Fibroblast of lung (primary cell): Measurements from ENCODE around the gene WDTC1. TPM values are rescaled to one million over a fixed set of nuclear protein-coding genes. Genes with fewer than 3 reads are reported as not detected.

ENCODE experiments used
- DNase-seq, 2 donors: peaks; one replicate each; pipeline versions ENCODE4 v3.0.0 to v3.0.0-alpha.2; 2010; ENCODE audit warnings: low read depth in 2 of 2
- H2AFZ ChIP-seq: 2 replicates; pipeline ENCODE4 v1.5.1; 2012; ENCODE audit warnings: low read length, control low read depth, inconsistent platforms
- H3K27ac ChIP-seq: 2 replicates; pipeline ENCODE4 v1.5.1; 2011; ENCODE audit warnings: low read length, control low read depth; ENCODE audit not compliant: insufficient read depth
- H3K27me3 ChIP-seq: 2 replicates; pipeline ENCODE4 v1.5.1; 2011; ENCODE audit warnings: mild to moderate bottlenecking, low read length; ENCODE audit not compliant: control insufficient read depth, insufficient read depth
- H3K36me3 ChIP-seq: 2 replicates; pipeline ENCODE4 v1.5.1; 2011; ENCODE audit warnings: low read length; ENCODE audit not compliant: control insufficient read depth, insufficient read depth
- H3K4me1 ChIP-seq: 2 replicates; pipeline ENCODE4 v1.5.1; 2011; ENCODE audit warnings: low read length; ENCODE audit not compliant: control insufficient read depth, insufficient read depth; ENCODE audit errors: extremely low read depth
- H3K4me2 ChIP-seq: 2 replicates; pipeline ENCODE4 v1.5.1; 2011; ENCODE audit warnings: low read length, control low read depth; ENCODE audit not compliant: insufficient read depth; ENCODE audit errors: extremely low read depth
- H3K4me3 ChIP-seq, 4 experiments: fragments of 200-600 bp in 1 of 4; sonication (generic) in 1 of 4; replicated peaks in 1 of 4; 2 replicates each; pipeline ENCODE4 v1.5.1; 2011 to 2016; ENCODE audit warnings: low read length in 4 of 4, low read depth in 3 of 4, mild to moderate bottlenecking in 3 of 4, control low read depth in 2 of 4, inconsistent platforms in 1 of 4, mixed read lengths in 1 of 4; ENCODE audit not compliant: insufficient read depth in 1 of 4; ENCODE audit errors: control extremely low read depth in 1 of 4
- H3K79me2 ChIP-seq: 2 replicates; pipeline ENCODE4 v1.5.1; 2012; ENCODE audit warnings: mild to moderate bottlenecking, low read length, inconsistent platforms; ENCODE audit not compliant: control insufficient read depth, insufficient read depth
- H3K9ac ChIP-seq: 2 replicates; pipeline ENCODE4 v1.5.1; 2011; ENCODE audit warnings: mild to moderate bottlenecking, low read length, control low read depth; ENCODE audit not compliant: insufficient read depth
- H3K9me3 ChIP-seq: 2 replicates; pipeline ENCODE4 v1.5.1; 2012; ENCODE audit warnings: low read depth, low read length; ENCODE audit not compliant: control insufficient read depth, insufficient read depth
- H4K20me1 ChIP-seq: 2 replicates; pipeline ENCODE4 v1.5.1; 2011; ENCODE audit warnings: low read length; ENCODE audit not compliant: control insufficient read depth, insufficient read depth; ENCODE audit errors: extremely low read depth
- EZH2 ChIP-seq: IDR thresholded peaks from 2 replicates; pipeline ENCODE4 v1.5.1; 2012; ENCODE audit warnings: low read length, control low read depth, mild to moderate bottlenecking; ENCODE audit errors: missing control alignments
- polyA plus RNA-seq, 2 donors: library from polyadenylated mRNA; depleted of rRNA in 1 of 2; stranded (reverse) in 1 of 2; unstranded in 1 of 2; fragments of >200 nt; gene quantifications; 2 replicates each; pipeline ENCODE4 v1.2.1, GENCODE V29; 2011 to 2012; ENCODE audit warnings: missing spikeins in 1 of 2
- total RNA-seq: library from RNA; depleted of rRNA; stranded (reverse); fragments of >200 nt; gene quantifications from 2 replicates; pipeline ENCODE4 v1.2.1, GENCODE V29; 2014
- TF ChIP-seq, protein P1 (sequence below), 2 donors: IDR thresholded peaks in 1 of 2; conservative IDR thresholded peaks in 1 of 2; 1 replicate in 1 of 2; 2 replicates in 1 of 2; pipeline ENCODE4 v1.5.1; 2011 to 2012; ENCODE audit warnings: low read length in 2 of 2, control low read depth in 1 of 2, inconsistent platforms in 1 of 2, low read depth in 1 of 2, mild to moderate bottlenecking in 1 of 2

Gene WDTC1
- total and polyA plus RNA-seq, 2 donors (not counting 1 experiment from before 2014, with no cell fraction given), result 10.7 to 23.3 TPM

DNA sequence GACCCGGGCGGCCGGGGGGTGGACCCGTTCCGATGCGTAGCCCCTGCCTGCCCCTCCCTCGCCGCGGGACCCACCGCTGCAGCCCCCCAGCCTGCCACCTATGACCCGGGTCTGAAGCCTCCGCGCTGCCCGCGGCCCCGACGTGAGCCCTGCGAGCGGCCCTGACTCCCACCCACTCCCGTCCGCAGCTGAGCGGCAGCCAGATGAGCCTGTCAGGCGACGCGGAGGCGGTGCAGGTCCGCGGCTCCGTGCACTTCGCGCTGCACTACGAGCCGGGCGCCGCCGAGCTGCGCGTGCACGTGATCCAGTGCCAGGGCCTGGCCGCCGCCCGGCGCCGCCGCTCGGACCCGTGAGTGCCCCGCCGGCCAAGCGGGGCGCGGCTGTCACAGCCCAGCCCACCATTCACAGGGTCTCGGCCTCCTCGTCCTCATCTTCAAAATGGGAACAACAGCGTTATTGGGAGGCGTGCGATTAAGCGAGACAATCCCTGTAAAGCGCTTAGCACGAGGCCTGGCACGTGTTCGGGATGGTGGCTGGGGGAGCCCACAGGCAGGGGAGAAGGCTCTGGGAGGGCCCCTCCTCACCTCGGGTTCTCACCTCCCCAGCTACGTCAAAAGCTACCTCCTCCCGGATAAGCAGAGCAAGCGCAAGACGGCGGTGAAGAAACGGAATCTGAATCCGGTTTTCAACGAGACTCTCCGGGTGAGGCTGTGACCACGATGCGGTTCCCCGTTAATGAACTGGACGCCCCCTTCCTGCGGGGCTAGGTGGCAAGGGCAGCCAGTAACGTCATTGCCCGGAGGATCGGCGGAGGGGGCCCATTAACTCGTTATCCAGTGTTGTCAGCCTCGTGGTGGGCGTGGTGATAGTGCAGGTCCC is 115.6 kb downstream of the WDTC1 start:
- no peaks in the 10 kb centered on the region for H3K9me3 ChIP-seq
- H4K20me1 ChIP-seq, result no peaks in the 10 kb centered on the region
- TF ChIP-seq EZH2, result no peak
- TF ChIP-seq, protein P1, sequence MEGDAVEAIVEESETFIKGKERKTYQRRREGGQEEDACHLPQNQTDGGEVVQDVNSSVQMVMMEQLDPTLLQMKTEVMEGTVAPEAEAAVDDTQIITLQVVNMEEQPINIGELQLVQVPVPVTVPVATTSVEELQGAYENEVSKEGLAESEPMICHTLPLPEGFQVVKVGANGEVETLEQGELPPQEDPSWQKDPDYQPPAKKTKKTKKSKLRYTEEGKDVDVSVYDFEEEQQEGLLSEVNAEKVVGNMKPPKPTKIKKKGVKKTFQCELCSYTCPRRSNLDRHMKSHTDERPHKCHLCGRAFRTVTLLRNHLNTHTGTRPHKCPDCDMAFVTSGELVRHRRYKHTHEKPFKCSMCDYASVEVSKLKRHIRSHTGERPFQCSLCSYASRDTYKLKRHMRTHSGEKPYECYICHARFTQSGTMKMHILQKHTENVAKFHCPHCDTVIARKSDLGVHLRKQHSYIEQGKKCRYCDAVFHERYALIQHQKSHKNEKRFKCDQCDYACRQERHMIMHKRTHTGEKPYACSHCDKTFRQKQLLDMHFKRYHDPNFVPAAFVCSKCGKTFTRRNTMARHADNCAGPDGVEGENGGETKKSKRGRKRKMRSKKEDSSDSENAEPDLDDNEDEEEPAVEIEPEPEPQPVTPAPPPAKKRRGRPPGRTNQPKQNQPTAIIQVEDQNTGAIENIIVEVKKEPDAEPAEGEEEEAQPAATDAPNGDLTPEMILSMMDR (conservative IDR thresholded peaks at IDR 0.05 in 1 of 2, IDR thresholded peaks at IDR 0.05 in 1 of 2; ENCODE audit: low read depth in 1 of 2, low read length in 2 of 2), result no peak
- H3K4me1 ChIP-seq, result no peaks in the 10 kb centered on the region
- peak overlapping the region in 3 of 4 experiments; percentile 21 to 51 (median 29) for H3K4me3 ChIP-seq
- no peak overlapping the region for H2AFZ ChIP-seq
- DNase-seq, result peak; percentile 60 to 78
- no peaks in the 10 kb centered on the region for H3K79me2 ChIP-seq
- H3K9ac ChIP-seq, result peak overlapping the region; percentile 2
- peak overlapping the region; percentile 78 for H3K4me2 ChIP-seq
- H3K36me3 ChIP-seq, result no peaks in the 10 kb centered on the region
- no peaks in the 10 kb centered on the region for H3K27me3 ChIP-seq
- no peak overlapping the region for H3K27ac ChIP-seq

DNA sequence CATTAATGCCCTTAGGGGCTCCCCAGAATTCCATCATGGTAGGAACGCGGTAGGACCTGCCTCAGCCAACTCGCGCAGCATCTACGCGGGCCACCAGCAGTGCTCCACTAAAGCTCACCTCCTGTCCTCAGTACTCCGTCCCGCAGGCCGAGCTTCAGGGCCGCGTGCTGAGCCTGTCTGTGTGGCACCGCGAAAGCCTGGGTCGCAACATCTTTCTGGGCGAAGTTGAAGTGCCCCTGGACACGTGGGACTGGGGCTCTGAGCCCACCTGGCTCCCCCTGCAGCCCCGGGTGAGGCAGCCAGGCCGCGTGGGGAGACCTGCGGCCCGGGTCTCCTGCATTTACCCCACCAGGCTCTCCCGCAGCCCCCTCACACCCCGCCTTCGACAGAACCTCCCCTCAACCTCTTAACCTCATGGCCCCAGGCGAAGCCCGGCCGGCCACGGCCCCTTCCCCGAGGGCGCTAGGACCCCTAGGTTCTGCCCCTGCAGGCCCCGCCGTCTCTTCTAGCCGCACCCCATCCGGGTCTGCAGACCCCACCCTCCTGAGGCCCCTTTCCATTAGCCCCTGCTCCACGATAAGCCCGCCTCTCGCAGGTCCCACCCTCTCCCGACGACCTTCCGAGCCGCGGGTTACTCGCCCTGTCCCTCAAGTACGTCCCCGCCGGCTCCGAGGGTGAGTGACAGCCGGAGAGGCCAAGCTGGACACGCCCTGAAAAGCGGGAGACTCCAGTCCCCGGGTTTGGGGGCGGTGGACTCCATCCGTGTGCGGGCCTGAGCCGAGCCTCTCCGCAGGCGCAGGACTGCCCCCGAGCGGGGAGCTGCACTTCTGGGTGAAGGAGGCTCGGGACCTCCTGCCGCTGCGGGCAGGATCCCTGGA is 116.5 kb downstream of the WDTC1 start:
- H2AFZ ChIP-seq, result no peak overlapping the region
- peak; percentile 20 to 31 for DNase-seq
- H3K9ac ChIP-seq, result no peak overlapping the region
- H3K4me2 ChIP-seq, result no peak overlapping the region
- TF ChIP-seq EZH2, result no peak
- TF ChIP-seq, protein P1 (conservative IDR thresholded peaks at IDR 0.05 in 1 of 2, IDR thresholded peaks at IDR 0.05 in 1 of 2; ENCODE audit: low read depth in 1 of 2, low read length in 2 of 2), result peak in 1 of 2 donors; percentile 18
- H3K79me2 ChIP-seq, result no peaks in the 10 kb centered on the region
- no peaks in the 10 kb centered on the region for H3K4me1 ChIP-seq
- H3K27me3 ChIP-seq, result no peaks in the 10 kb centered on the region
- H3K9me3 ChIP-seq, result no peaks in the 10 kb centered on the region
- H4K20me1 ChIP-seq, result no peaks in the 10 kb centered on the region
- H3K36me3 ChIP-seq, result peaks cover 3% of the 10 kb centered on the region
- H3K27ac ChIP-seq, result no peak overlapping the region
- H3K4me3 ChIP-seq, result no peak overlapping the region

DNA sequence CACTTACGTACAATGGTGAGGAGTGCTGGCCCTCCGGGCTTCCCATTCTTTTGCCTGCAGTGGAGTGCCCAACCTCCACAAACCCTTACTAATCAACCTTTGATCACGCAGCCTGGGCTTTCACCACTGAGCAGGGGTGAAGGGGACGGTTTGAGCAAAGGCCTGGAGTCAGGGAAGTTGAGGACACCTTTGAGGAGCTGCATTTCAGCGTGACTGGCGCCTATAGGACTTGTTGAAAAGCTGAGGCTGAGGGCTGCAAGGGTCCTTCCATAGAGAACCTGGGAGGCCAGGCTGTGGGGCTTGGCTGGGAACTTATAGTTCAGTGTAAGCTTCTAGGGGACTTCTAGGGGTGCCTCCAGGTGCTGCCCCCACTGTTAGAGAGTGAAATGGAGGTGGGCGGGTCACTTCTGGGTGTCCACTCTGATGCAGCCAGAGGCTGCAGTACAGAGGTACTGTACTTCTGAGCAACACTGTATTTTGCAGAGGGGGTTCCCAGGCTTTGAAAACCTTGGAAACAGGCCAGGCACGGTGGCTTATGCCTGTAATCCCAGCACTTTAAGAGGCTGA is 117.2 kb downstream of the WDTC1 start:
- Histone ChIP-seq H3K79me2 (no peaks in the 10 kb centered on the region), H3K9ac (no peak overlapping the region), H3K36me3 (peaks cover 11% of the 10 kb centered on the region), H3K27ac (no peak overlapping the region), H3K27me3 (no peaks in the 10 kb centered on the region), H3K4me3 (no peak overlapping the region), H3K9me3 (no peaks in the 10 kb centered on the region), H3K4me1 (no peaks in the 10 kb centered on the region), H4K20me1 (no peaks in the 10 kb centered on the region), H3K4me2 (no peak overlapping the region), H2AFZ (no peak overlapping the region)
- DNase-seq, result no peak
- TF ChIP-seq, protein P1 (conservative IDR thresholded peaks at IDR 0.05 in 1 of 2, IDR thresholded peaks at IDR 0.05 in 1 of 2; ENCODE audit: low read depth in 1 of 2, low read length in 2 of 2), result no peak
- TF ChIP-seq EZH2, result no peak
